CD4-positive, alpha-beta T cell (primary cell): ENCODE data around the gene SLC25A24. TPM values are rescaled to one million over a fixed set of nuclear protein-coding genes. Genes with fewer than 3 reads are reported as not detected.
"Not testable (repeated sequence)": the region's sequence is repeated elsewhere in the genome, so short reads cannot be mapped to it uniquely, and the experiment has no call there.

Experiments
- ATAC-seq: fragments of 200-7000 bp; cut with Tn5 transposase; one replicate; pipeline ENCODE4 v1.10.0; 2022; ENCODE audit warnings: mild to moderate bottlenecking; ENCODE audit not compliant: poor library complexity
- CTCF ChIA-PET: fragments of 350-600 bp; sonication (Branson Sonifier 250); formaldehyde crosslinking; loops from one replicate; lab custom pipeline; 2021; ENCODE audit warnings: antibody characterized with exemption, inconsistent platforms; lab: Charles Lee
- POLR2A ChIA-PET: fragments of 350-600 bp; sonication (Branson Sonifier 250); formaldehyde crosslinking; loops from one replicate; lab custom pipeline; 2021; ENCODE audit warnings: antibody characterized with exemption, inconsistent platforms; lab: Charles Lee
- DNase-seq, 14 experiments: peaks; one replicate each; pipeline ENCODE4 v3.0.0-alpha.2; 2013 to 2020; ENCODE audit warnings: mixed read lengths in 2 of 14
- H3K27ac ChIP-seq, 2 donors: one replicate each; pipeline versions ENCODE4 v1.5.1 to v1.7.0; 2013; ENCODE audit warnings: low read length in 2 of 2, low read depth in 1 of 2, mild to moderate bottlenecking in 1 of 2
- H3K27me3 ChIP-seq, 2 experiments: 1 replicate in 1 of 2; 2 replicates in 1 of 2; pipeline versions ENCODE4 v1.6.1 to v1.7.0; 2013; ENCODE audit warnings: low read length in 2 of 2, control low read depth in 1 of 2, mild to moderate bottlenecking in 1 of 2, moderate library complexity in 1 of 2; ENCODE audit not compliant: insufficient read depth in 2 of 2, control insufficient read depth in 1 of 2
- H3K36me3 ChIP-seq: one replicate; pipeline ENCODE4 v1.6.1; 2013; ENCODE audit warnings: low read length, control low read depth; ENCODE audit not compliant: insufficient read depth
- H3K4me1 ChIP-seq: one replicate; pipeline ENCODE4 v1.6.1; 2013; ENCODE audit warnings: low read length, control low read depth; ENCODE audit not compliant: insufficient read depth
- H3K4me3 ChIP-seq: one replicate; pipeline ENCODE4 v1.5.1; 2013; ENCODE audit warnings: mild to moderate bottlenecking, low read length, moderate library complexity
- H3K9me3 ChIP-seq, 2 experiments: 1 replicate in 1 of 2; 2 replicates in 1 of 2; pipeline versions ENCODE4 v1.6.1 to v1.7.0; 2013; ENCODE audit warnings: low read length in 2 of 2, mild to moderate bottlenecking in 2 of 2, control low read depth in 1 of 2, moderate library complexity in 1 of 2; ENCODE audit not compliant: control insufficient read depth in 1 of 2, insufficient read depth in 1 of 2
- H3K27ac Mint-ChIP-seq: one replicate; pipeline ENCODE4 v1.8.0; 2020; ENCODE audit warnings: mixed read lengths
- H3K27me3 Mint-ChIP-seq: one replicate; pipeline ENCODE4 v1.8.0; 2021; ENCODE audit warnings: mixed read lengths
- H3K36me3 Mint-ChIP-seq: one replicate; pipeline ENCODE4 v1.8.0; 2021; ENCODE audit warnings: low read depth, mixed read lengths
- H3K4me1 Mint-ChIP-seq: one replicate; pipeline ENCODE4 v1.8.0; 2021; ENCODE audit warnings: low read depth, mixed read lengths
- H3K4me3 Mint-ChIP-seq: one replicate; pipeline ENCODE4 v1.8.0; 2020; ENCODE audit warnings: mild to moderate bottlenecking, mixed read lengths
- H3K9me3 Mint-ChIP-seq: one replicate; pipeline ENCODE4 v1.8.0; 2020; ENCODE audit warnings: mixed read lengths
- CTCF ChIP-seq: fragments of 200-600 bp; IDR thresholded peaks from one replicate; pipeline ENCODE4 v1.8.0; 2022; ENCODE audit warnings: antibody characterized with exemption, mild to moderate bottlenecking
- intact Hi-C, 2 experiments: fragments of 100-400 bp; cut with DNase I in 1 of 2; cut with micrococcal nuclease in 1 of 2; formaldehyde crosslinking; loops; one replicate each; pipeline versions ENCODE4 v1.15.1 to v1.9.0; 2023 to 2025; cut with DNase I, micrococcal nuclease
- total RNA-seq, 174 experiments: library from RNA in 2 of 174; stranded (reverse) in 2 of 174; gene quantifications; one replicate each; pipeline ENCODE4 v1.2.3 and lab custom pipeline; 2021 to 2026

Gene SLC25A24
- total RNA-seq, 2 experiments from 2014 or later = 4.9 to 5.5 TPM

- no peak overlapping the region for H3K27ac Mint-ChIP-seq
- H3K27ac ChIP-seq = no peak overlapping the region
- no peak overlapping the region for H3K4me3 Mint-ChIP-seq
- no peak for TF ChIP-seq CTCF
- no peaks in the 10 kb centered on the region for H3K27me3 Mint-ChIP-seq
- peaks cover 64% of the 10 kb centered on the region for H3K36me3 ChIP-seq
- H3K9me3 ChIP-seq = no peaks in the 10 kb centered on the region
- no peak overlapping the region for H3K4me3 ChIP-seq
- H3K9me3 Mint-ChIP-seq = peaks cover 4% of the 10 kb centered on the region
- intact Hi-C loops = no loop called here
- H3K27me3 ChIP-seq = no peaks in the 10 kb centered on the region
- peaks cover 37% of the 10 kb centered on the region for H3K36me3 Mint-ChIP-seq
- no peaks in the 10 kb centered on the region for H3K4me1 ChIP-seq
- no peak for ATAC-seq
- ChIA-PET POLR2A (no interaction called here), CTCF (no interaction called here)
- no peaks in the 10 kb centered on the region for H3K4me1 Mint-ChIP-seq
- no peak for DNase-seq
Observed at GRCh38 chr1:108149796-108150467, 50.2 kb downstream of the SLC25A24 start.

- H3K36me3 ChIP-seq = peaks cover 35% of the 10 kb centered on the region
- CTCF ChIA-PET, H3K4me1 ChIP-seq, H3K4me1 Mint-ChIP-seq, DNase-seq, H3K27me3 Mint-ChIP-seq, intact Hi-C loops, ATAC-seq, H3K4me3 ChIP-seq, POLR2A ChIA-PET, H3K9me3 Mint-ChIP-seq, H3K27ac ChIP-seq, H3K27me3 ChIP-seq, H3K4me3 Mint-ChIP-seq, H3K27ac Mint-ChIP-seq, H3K9me3 ChIP-seq: not testable (repeated sequence)
- peaks cover 86% of the 10 kb centered on the region for H3K36me3 Mint-ChIP-seq
Observed at GRCh38 chr1:108144569-108144968, 55.6 kb downstream of the SLC25A24 start.

- Histone ChIP-seq H3K4me3 (no peak overlapping the region), H3K9me3 (no peaks in the 10 kb centered on the region), H3K4me1 (no peaks in the 10 kb centered on the region), H3K27me3 (no peaks in the 10 kb centered on the region), H3K36me3 (peaks cover 34% of the 10 kb centered on the region), H3K27ac (no peak overlapping the region)
- H3K4me3 Mint-ChIP-seq = no peak overlapping the region
- H3K36me3 Mint-ChIP-seq = peaks cover 86% of the 10 kb centered on the region
- intact Hi-C loops = no loop called here
- no peak for DNase-seq
- POLR2A ChIA-PET = no interaction called here
- peaks cover 4% of the 10 kb centered on the region for H3K9me3 Mint-ChIP-seq
- no peaks in the 10 kb centered on the region for H3K27me3 Mint-ChIP-seq
- CTCF ChIA-PET = no interaction called here
- no peak for ATAC-seq
- H3K4me1 Mint-ChIP-seq = no peaks in the 10 kb centered on the region
- H3K27ac Mint-ChIP-seq = no peak overlapping the region
- no peak for TF ChIP-seq CTCF
Observed at GRCh38 chr1:108142773-108143394, 57.3 kb downstream of the SLC25A24 start.
